ENCODE measurements around the gene SEMA3F.

SEMA3F gene

DNA sequence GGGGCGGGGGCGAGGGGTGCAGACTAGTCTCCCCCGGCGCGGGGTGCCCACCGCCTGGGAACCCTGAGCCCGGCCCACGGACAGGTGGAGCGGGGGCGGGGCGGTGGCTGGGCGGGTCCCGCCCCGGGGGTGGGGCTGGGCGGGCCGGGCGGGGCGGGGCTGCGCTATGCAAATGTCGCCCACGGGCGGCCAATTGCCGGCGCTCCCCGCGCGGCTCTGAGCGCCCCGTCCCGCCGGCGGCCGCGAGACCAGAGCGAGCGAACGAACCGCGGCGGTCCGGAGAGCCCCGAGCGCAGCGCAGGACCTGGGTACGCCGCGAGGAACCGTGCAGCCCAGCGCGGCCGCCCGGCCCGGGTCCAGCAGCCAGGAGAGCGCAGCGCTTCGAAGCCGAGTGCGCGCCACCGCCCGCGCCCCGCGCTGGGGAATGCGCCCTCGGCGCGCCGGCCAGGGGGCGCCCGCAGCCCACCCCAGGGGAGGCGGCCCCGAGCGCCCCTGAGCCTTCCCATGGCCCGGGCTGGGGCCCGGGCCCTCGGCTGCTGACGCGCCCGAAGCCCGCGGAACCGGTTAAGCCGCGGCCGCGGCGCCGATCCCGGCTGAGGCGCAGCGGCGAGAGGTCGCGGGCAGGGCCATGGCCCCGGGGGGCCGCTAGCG, at the start of gene SEMA3F:
Gene SEMA3F, plus strand, starts transcription at position 485 of the 651 bp plus-strand sequence. CDS start 4,299 bp downstream, outside the sequence.
- DNase-seq (ENCODE audit: low read depth in 2 of 2): peak; percentile 12 to 29

DNA sequence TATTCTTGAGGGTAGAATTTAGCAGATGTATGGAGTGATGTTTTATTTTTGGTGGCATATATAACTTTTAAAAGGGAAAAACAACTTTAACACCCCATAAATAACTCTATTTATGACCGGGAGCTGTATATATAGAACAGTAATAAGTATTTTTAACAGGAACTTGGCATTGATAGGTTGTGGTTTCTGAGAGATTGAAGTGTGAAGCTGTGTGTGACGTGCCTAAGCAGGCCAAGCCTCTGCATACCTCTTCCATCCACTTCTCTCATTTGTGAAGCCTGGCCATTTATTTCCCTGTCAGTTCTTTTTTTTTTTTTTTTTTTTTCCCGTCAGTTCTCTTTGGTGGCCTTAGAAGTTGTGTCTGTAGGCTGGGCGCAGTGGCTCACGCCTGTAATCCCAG, 43.4 kb upstream of the SEMA3F start:
- no peak for DNase-seq (ENCODE audit: low read depth in 2 of 2)

DNA sequence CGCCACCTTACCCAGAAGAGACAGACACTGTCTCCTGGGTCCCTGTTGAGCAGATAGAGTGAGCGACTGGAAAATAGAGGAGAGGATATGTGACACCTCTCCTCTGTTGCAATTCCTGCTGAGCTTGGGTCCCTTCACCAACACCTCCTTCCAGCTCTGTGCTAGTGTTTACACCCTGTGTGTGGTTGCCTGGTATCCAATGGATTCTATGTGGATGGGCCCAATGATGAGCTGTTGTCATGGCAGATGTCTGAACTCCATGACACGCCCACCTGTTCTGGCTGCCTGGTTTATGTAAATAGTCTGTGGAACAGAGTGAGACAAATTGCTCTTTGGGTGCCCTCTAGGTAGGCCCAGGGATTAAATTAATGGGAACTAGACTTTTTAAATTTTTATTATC, 42.7 kb upstream of the SEMA3F start:
- DNase-seq (ENCODE audit: low read depth in 2 of 2): no peak

DNA sequence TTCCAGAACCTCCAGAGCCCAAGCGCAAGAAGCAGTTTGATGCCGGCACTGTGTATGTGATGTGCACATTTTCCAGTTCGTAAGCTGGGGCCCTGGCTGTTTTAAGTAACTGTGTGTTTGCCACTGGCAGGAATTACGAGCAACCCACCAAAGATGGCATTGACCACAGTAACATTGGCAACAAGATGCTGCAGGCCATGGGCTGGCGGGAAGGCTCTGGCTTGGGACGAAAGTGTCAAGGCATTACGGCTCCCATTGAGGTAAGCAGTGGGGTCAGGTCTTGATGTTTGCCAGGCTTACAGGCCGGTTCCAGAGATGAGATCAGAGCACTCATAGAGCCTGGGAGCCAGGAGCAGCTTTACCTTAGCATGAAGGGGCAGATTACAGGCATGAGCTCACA, 38.0 kb upstream of the SEMA3F start:
- DNase-seq (ENCODE audit: low read depth in 2 of 2): no peak

DNA sequence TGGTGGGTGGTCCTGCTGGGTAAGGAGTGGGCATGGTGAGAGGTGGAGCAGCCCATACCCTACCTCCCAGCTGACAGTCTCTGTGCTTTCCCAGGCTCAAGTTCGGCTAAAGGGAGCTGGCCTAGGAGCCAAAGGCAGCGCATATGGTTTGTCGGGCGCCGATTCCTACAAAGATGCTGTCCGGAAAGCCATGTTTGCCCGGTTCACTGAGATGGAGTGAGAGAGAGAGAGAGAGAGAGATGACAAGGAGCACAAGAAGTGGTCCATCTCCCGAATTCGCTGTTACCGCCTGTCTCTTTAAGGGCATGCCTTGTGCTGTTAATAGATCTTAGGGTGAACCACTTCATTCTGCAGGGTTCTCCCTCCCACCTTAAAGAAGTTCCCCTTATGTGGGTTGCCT, 36.9 kb upstream of the SEMA3F start:
- no peak for DNase-seq (ENCODE audit: low read depth in 2 of 2)

DNA sequence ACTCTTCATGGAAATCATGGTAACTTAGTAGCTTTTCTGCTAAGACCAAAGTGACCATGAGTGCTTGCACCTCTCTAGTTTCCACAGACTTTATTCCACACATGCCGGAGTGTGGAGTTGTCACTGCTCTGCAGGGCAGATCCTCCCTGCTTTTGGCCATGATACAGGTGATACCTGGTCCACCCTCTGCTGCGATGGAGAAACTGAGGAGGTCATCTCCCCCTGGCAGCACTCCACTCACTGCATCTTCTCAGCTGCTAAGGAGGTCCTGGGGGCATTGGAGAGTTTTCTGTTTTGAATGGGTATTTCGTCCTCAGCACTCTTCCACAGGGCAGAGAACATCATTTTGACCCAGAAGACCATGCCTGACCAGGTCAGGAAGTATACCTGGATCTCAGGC, 35.3 kb upstream of the SEMA3F start:
- DNase-seq (ENCODE audit: low read depth in 2 of 2): no peak

- DNase-seq (ENCODE audit: low read depth in 2 of 2): no peak
Observed at GRCh38 chr3:50120364-50121071, 34.6 kb upstream of the SEMA3F start.

GRCh38 chr3:50121072-50122032, 33.8 kb upstream of the SEMA3F start:
- peak; percentile 32 to 46 for DNase-seq (ENCODE audit: low read depth in 2 of 2)

DNA sequence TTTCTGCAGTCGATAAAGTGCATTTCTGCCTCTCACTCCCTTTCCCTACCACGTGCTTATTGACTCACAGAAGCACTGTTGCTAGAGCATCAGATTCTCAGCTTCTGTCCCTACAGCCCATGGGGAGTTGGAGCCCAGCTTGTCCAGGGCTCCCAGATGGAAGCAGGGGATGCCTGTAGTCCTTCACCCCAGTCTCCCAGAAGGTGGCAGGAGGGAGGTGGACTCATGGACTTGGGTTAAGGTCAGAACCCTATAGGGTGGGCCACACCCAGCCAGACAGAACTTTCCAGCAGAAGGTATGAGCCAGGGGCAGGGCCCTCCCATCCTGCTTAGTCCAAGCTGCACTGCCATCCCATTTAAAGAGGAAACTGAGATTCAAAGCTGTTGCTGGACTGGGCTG, 33.1 kb upstream of the SEMA3F start:
- no peak for DNase-seq (ENCODE audit: low read depth in 2 of 2)

- no peak for DNase-seq (ENCODE audit: low read depth in 2 of 2)
Observed at GRCh38 chr3:50122661-50123391, 32.3 kb upstream of the SEMA3F start.

GRCh38 chr3:50123394-50124051, 31.6 kb upstream of the SEMA3F start:
- DNase-seq (ENCODE audit: low read depth in 2 of 2): no peak

DNA sequence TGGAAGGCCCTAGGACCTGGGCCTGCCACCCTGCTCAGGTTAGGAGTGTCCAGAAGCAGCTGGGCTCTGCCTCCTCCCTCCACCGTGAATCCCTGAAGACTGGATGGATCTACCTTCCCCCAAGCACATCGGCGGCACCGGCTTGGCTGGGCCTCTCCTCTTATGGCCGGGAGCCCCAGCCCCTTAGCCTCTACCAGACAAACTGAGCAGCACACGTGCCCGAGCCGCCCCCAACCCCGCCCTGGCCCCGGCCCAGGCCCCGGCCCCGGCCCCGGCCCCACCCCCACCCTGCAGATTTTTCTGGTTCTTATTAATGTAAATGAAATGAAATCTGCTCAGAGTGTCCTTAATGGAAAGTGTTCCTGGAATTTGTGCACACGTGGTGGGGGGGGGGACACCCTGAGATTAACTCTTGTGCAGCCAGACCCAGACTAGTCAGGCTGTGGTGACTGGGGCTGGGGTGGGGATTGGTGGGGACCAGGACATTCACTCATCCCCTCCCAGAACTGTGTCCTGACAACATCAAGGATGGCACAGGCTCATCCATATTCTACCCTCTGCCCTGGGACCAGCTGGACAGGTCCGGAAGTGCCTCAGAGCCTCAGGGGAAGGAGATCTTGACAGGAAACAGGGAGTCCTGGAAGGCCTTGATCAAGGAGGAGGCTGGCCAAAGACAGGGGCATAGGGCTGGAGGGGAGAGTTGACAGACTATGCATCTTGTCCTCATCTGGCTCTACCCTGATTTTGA, 30.9 kb upstream of the SEMA3F start:
- DNase-seq (ENCODE audit: low read depth in 2 of 2): no peak

DNA sequence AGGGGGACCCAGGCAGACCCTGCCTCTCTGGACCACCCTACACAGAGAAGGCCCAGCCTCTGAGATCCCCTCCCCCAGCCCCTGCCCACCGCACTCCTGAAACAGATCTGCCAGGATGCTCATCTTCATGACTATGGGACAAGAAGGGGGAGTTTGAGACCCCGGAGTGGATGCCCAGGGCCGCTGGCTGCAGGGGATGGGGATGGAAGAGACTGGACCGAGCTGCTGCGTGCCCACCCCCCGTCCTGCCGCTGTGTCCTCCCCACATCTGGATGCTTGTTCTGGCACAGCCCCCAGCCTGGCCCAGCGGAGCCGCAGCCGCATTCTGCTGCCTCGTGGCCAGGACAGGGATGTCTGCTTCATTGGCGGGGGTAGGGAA, 30.3 kb upstream of the SEMA3F start:
- DNase-seq (ENCODE audit: low read depth in 2 of 2): no peak

- no peak for DNase-seq (ENCODE audit: low read depth in 2 of 2)
Observed at GRCh38 chr3:50125541-50126286, 29.4 kb upstream of the SEMA3F start.

DNA sequence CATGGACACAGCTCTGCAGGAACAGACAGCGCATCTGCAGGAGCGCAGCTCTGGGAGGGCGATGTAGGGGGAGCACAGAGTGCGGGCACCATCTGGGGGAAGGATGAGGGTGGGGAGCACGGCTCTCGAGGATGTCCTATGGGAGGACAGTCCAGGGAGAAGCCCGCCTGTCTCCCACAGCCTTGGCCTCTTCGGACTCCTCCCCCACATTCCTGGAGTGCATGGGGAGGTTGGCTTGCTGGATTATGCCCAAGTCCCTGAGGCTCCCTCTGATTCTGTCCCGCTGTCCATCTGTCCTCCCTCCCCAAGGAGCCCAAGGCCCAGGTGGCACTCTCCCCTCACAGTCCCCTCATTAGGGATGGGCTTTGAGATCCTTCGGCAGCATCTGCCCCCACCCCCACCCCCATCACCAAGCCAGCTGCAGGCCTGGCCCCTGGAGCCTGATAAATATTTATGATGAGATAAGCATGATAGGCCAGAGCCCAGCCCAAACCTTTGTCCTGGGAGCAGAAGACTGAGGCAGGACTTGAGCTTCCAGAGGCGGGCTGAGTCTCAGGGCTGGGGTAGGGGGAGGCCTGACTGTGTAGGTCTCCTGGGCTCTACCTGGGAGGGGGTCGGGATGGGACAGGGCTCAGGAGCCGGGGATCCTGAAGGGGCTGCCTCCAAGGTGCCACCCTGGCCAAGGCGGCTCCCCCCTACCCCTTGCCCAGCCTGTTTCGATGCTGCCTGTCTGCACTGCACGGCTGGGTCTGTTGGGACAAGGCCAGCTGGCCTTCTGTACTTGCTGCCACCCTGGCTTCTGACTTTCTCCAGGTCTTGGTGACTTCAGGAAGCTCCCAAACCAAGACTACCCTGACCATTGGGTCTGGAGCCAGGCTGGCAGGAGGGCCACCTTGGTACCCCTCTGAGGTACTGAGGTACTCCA, 28.6 kb upstream of the SEMA3F start:
- no peak for DNase-seq (ENCODE audit: low read depth in 2 of 2)

GRCh38 chr3:50127251-50127691, 27.9 kb upstream of the SEMA3F start:
- no peak for DNase-seq (ENCODE audit: low read depth in 2 of 2)

DNA sequence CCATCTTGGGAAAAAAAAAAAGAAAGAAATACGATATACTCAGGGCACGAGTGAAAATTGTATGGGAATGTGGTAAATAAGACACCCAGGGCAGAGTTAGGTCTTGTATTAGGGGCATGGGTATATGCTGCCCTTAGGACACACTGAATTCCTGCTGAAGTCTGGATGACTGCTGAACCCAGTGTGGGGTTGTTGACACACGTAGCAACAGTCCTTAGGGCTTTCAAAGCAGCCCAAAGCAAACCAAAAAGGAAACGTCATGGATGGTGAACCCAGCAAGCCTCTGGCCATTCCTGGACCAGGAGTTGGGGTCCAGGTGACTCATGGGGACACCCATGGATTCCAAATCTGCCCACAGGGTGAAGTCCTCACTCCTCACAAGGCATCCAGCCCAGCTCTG, 27.1 kb upstream of the SEMA3F start:
- no peak for DNase-seq (ENCODE audit: low read depth in 2 of 2)

- no peak for DNase-seq (ENCODE audit: low read depth in 2 of 2)
Observed at GRCh38 chr3:50130436-50130835, 24.7 kb upstream of the SEMA3F start.

All from stimulated activated CD8-positive, alpha-beta memory T cell treated with anti-CD3 and anti-CD28 coated beads, Interleukin-7, amount 100 ng/mL, for 1 hour (primary cell).